ENCODE data around the gene FES.

GRCh38 chr15:90838544-90838943 lies 45.8 kb upstream of the FES start:
- TF ChIP-seq CTCF (IDR thresholded peaks at IDR 0.05) (no peak), ELF1 (IDR thresholded peaks at IDR 0.05) (no peak), IRF3 (IDR thresholded peaks at IDR 0.05; ENCODE audit: low read depth, low read length) (no peak), GATA2 (CRISPR knock-in tag; IDR thresholded peaks at IDR 0.05) (no peak), MXI1 (IDR thresholded peaks at IDR 0.05; ENCODE audit: low read depth, low read length) (no peak), POLR2AphosphoS5 (IDR thresholded peaks at IDR 0.05; ENCODE audit: low read depth, low read length) (no peak), EP300 (IDR thresholded peaks at IDR 0.05; ENCODE audit: borderline replicate concordance in 1 of 2, low read depth in 1 of 2, low read length in 1 of 2) (no peak), SIN3A (IDR thresholded peaks at IDR 0.05; ENCODE audit: borderline replicate concordance, low read depth, low read length) (no peak), CHD2 (IDR thresholded peaks at IDR 0.05; ENCODE audit: low read length, partially characterized antibody) (no peak), ZBTB33 (IDR thresholded peaks at IDR 0.05; ENCODE audit: borderline replicate concordance, low read depth) (no peak), GABPA (IDR thresholded peaks at IDR 0.05; ENCODE audit: low read depth) (no peak), RAD21 (IDR thresholded peaks at IDR 0.05; ENCODE audit: low read length) (no peak), RCOR1 (IDR thresholded peaks at IDR 0.05; ENCODE audit: low read length) (no peak)
